AG08396 (cell line): Measurements from ENCODE around the gene UNC93A.
"Not testable (repeated sequence)": the region's sequence is repeated elsewhere in the genome, so short reads cannot be mapped to it uniquely, and the experiment has no call there.

ENCODE experiments used
- DNase-seq: peaks from one replicate; pipeline ENCODE4 v3.0.0; 2012; ENCODE audit warnings: low spot score, mixed read lengths

The UNC93A gene

GRCh38 chr6:167341038-167341583, 50.0 kb downstream of the UNC93A start:
- no peak for DNase-seq

GRCh38 chr6:167341665-167342655, 50.8 kb downstream of the UNC93A start:
- no peak for DNase-seq

- DNase-seq, result no peak
These were observed 51.9 kb downstream of the UNC93A start for GRCh38 chr6:167342879-167343610.

GRCh38 chr6:167345348-167345747, 54.2 kb downstream of the UNC93A start:
- no peak for DNase-seq

GRCh38 chr6:167345960-167346359, 54.8 kb downstream of the UNC93A start:
- DNase-seq, result no peak

- DNase-seq, result no peak
These were observed 56.1 kb downstream of the UNC93A start for GRCh38 chr6:167347226-167347625.

- no peak for DNase-seq
These were observed 58.6 kb downstream of the UNC93A start for GRCh38 chr6:167349631-167350274.

- DNase-seq, result no peak
These were observed 59.2 kb downstream of the UNC93A start for GRCh38 chr6:167350275-167350696.

- DNase-seq, result peak; percentile 27
These were observed 59.9 kb downstream of the UNC93A start for GRCh38 chr6:167350731-167351655.

- no peak for DNase-seq
These were observed 60.7 kb downstream of the UNC93A start for GRCh38 chr6:167351656-167352345.

- no peak for DNase-seq
These were observed 65.8 kb downstream of the UNC93A start for GRCh38 chr6:167356874-167357273.

- not testable (repeated sequence) for DNase-seq
These were observed 67.3 kb downstream of the UNC93A start for GRCh38 chr6:167358394-167358793.

GRCh38 chr6:167361170-167361569, 70.1 kb downstream of the UNC93A start:
- not testable (repeated sequence) for DNase-seq
